Endothelial cell of hepatic sinusoid (primary cell): Measurements from ENCODE around the gene ENOX1.
"Not testable (repeated sequence)": the region's sequence is repeated elsewhere in the genome, so short reads cannot be mapped to it uniquely, and the experiment has no call there.

Experiments
- in situ Hi-C: cut with HindIII; loops from 2 replicates; pipeline ENCODE4 v1.10.0; 2017; ENCODE audit warnings: low sequenced_read_pairs

The ENOX1 gene

DNA sequence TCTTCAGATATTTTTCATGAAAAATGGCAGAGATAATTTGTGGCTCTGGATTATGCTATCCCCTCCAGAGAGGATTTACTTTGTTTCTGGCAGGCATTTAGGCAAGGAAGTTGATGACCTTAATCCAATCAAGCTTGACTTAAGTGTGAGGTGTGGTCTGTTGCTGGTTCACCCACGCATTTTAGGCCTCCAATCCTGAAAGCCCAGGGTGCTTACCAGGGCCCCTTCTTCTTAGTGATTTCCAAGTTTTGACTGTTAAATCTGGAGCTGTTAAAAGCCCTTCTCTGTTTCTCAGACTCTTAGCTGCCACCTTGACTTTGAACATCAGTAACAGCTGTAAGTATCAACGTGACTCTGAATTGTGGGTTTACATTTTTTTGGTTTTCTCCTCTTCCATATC, 601.5 kb downstream of the ENOX1 start:
- in situ Hi-C loops = loop anchor here (10.0 kb wide), 1 partner anchor 50 kb away; no protein-coding TSS in a partner anchor

DNA sequence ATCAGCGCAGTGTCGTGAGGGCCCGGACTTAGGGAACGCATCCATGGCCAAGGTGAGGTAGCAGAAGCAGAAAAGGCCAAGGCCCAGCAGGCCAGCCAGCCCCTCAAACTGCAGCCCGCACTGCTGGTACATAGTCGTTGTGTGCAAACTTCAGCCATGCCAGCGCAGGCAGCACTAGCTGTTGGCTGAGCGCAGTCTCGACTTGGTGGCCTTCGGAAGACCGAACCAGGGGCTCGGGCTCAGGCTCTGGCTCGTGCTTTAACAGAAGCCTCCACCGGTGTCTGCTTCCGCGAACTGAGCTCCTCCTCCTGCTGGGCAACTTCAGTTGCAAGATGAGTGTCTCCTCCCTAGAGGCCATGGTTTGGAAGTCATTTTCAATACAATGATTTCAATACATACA, 605.9 kb downstream of the ENOX1 start:
- in situ Hi-C loops = loop anchor here (10.0 kb wide), 1 partner anchor 46 kb away; no protein-coding TSS in a partner anchor

DNA sequence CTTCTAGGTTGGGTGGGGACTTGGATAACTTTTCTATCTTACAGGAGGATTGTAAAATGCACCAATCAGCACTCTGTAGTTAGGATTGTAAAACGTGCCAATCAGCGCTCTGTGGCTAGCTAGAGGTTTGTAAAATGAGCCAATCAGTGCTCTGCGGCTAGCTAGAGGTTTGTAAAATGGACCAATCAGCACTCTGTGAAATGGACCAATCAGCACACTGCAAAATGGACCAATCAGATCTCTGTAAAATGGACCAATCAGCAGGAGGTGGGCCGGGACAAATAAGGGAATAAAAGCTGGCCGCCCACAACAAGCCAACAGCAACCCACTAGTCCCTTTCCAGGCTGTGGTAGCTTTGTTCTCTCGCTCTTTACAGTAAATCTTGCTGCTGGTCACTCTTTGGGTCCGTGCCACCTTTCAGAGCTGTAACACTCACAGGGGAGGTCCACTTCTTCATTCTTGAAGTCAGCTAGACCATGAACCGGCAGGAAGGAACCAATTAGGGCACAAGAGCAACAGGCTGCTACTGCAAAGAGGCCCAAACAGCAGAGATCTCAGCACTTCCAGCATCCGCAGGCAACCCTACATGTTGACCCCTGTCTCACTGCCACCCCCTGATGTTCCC, 606.6 kb downstream of the ENOX1 start:
- in situ Hi-C loops = loop anchor here (10.0 kb wide), 1 partner anchor 45 kb away; no protein-coding TSS in a partner anchor

DNA sequence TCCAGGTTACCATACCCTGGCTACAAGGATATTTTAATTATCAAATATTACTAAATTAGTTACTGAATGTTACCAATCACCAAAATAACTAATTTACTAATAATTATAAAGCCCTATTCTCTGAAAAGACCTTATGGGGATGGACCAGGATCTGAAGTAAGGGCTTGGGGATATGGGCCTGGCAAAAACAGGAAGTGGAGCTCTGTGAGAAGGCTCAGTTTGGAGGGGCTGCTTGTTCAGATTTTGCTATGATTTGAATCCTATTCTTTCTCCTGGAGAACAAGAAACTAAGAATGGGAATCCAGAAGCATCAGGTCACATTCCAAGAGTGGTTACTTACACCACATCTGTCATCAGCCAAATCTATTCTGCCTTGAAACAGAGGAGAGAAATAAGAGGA, 615.3 kb downstream of the ENOX1 start:
- in situ Hi-C loops = no loop called here

DNA sequence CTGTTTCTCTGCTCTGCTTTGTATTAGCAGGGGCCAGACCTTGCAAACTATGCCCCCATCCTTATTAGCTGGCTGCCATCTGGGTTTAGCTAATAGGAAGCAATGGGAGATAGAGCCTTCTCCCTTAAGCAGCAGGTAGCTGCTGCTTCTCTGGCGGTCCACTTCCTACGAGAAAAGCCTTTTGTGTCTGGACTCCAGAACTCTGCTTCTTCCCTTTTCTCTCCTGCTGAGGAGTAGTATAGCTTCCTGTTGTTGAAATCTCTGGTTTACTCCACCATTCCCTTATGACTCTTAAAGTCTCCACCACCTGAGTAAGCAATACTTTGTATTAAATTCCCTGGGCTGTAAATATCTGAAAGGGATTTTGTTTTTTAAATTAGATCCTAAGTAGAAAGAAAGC, 616.3 kb downstream of the ENOX1 start:
- in situ Hi-C loops = no loop called here

DNA sequence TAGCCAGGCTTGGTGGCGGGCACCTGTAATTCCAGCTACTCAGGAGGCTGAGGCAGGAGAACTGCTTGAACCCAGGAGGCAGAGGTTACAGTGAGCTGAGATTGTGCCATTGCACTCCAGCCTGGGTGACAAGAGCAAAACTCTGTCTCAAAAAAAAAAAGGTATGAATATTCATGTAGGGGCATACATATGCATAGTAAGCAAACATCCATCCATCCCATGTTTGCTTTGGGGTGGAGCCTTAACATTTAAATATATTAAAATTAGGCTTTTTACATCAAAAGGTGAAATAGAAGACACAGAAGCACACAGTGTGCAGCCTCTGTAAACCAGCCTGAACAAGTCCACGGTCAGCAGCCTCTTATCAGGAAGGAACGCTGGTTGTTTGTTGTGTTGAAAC, 618.3 kb downstream of the ENOX1 start:
- in situ Hi-C loops = not testable (repeated sequence)

DNA sequence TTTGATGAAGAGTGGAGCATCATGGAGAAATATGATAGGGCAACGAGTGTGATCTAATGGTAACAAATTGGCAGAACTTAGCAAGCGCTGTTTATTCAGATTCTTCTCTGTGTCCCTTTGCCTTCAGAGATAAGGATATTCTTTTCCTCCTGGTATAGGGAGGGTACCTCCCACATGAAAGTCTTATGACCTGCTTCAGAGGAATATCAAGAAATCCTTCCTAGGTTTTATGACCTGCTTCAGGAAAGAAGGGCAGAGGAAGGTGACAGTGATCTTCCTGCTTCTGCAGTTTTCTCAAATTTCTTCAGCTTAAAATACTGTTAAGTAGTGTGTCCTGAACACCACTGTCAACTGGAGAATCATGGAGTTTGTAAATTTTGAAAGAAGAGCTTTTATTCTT, 619.0 kb downstream of the ENOX1 start:
- in situ Hi-C loops = no loop called here

DNA sequence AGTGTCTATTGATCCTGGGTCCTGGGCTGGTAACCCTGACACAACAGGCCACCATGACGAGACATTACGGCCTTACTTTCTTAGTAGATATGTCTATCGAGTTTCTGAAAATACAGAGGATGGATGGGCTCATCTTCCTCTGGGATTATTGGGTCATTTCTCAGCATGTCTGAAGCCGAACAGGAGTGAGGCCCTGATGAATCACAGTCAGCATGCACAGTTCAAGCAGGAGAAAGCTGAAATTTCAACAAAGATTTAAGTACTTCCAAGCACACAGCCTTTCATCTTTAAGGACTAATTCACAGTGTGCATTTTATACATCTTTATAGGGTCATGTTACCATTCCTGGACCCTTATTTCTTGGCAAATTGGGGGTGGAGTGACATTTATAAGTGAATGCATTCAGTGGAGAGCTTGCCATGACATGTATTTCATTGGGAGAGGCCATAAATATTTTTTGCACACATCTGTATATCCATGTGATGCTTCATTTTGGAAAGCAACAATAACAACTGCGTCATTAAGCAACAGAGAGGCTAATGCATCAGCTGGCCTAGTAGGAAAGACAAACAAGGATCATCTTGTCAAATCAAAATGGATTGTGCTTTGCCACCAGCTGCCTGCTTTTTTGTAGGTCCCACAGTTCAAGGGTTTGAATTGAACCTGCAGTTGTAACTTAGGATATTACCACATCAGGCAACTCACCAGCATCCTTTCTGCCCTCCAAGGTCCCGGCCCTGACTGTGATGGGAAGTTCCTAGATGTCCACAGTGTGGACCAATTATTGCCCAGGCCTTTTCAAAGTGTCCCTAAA, 619.9 kb downstream of the ENOX1 start:
- in situ Hi-C loops = no loop called here
